NB4 (cell line): ENCODE data around the gene CSAG1.
"Not testable (repeated sequence)": the region's sequence is repeated elsewhere in the genome, so short reads cannot be mapped to it uniquely, and the experiment has no call there.

Experiments used
- CTCF ChIP-seq: IDR thresholded peaks from one replicate; pipeline ENCODE4 v1.5.1; 2012; ENCODE audit warnings: low read depth, low read length
- MYC ChIP-seq: IDR thresholded peaks from 2 replicates; pipeline ENCODE4 v1.6.1; 2011; ENCODE audit warnings: low read depth, low read length
- POLR2A ChIP-seq: IDR thresholded peaks from 2 replicates; pipeline ENCODE4 v1.6.1; 2011; ENCODE audit warnings: mild to moderate bottlenecking; ENCODE audit not compliant: insufficient read length; ENCODE audit errors: extremely low read depth

DNA sequence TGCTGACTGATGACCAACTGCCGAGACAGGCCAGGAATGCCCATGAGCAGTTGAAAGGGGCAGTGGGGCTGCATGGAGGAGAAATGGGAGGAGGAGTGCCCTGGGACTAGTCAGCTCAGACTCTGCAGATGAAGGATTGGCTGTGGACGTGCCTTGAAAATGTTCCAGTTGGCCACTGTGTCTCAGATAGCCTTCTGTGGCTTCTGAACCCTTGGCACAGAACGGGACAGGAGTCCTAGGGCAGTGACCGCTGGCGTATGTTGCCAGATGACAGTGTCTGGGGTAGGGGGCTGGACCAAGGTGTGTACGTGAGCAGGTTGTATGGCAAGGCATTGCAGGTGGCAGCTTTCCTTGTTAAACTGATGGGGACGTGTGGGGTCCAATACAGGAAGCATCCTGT lies 27.0 kb downstream of the CSAG1 start:
- not testable (repeated sequence) for TF ChIP-seq POLR2A, CTCF, MYC
